Measurements from ENCODE around the gene LRRC37A. TPM values are rescaled to one million over a fixed set of nuclear protein-coding genes. Genes with fewer than 3 reads are reported as not detected.
"Not testable (repeated sequence)": the region's sequence is repeated elsewhere in the genome, so short reads cannot be mapped to it uniquely, and the experiment has no call there.

LRRC37A gene
- total RNA-seq, 1 donor from 2014 or later = 12.3 TPM

DNA sequence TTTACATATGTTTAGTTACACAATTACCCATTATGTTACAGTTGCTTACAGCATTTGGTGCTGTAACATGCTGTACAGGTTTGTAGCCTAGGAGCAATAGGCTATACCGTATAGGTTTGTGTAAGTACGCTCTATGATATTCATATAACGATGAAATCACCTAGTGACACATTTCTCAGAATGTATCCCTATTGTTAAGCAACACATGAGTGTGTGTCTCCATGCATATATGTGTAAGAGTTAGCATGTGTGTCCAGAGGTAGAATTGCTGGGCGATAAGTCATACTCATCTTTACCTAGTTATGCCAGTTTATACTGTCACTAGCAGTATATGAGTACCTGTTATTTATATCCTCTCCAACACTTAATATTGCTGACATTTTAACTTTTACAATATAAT lies 88.2 kb downstream of the LRRC37A start:
- ATAC-seq (ENCODE audit: low read depth) = peak; percentile 20
- H3K27me3 Mint-ChIP-seq; H3K36me3 Mint-ChIP-seq (ENCODE audit: low read depth); H3K27ac Mint-ChIP-seq; H3K4me3 Mint-ChIP-seq; H3K4me1 Mint-ChIP-seq; CTCF ChIA-PET; H3K9me3 Mint-ChIP-seq; POLR2A ChIA-PET; intact Hi-C loops (cut with micrococcal nuclease); DNase-seq: not testable (repeated sequence)

GRCh38 chr17:46385491-46385890 lies 90.6 kb downstream of the LRRC37A start:
- ATAC-seq (ENCODE audit: low read depth) = peak; percentile 74
- H3K4me3 Mint-ChIP-seq; H3K9me3 Mint-ChIP-seq; intact Hi-C loops (cut with micrococcal nuclease); H3K27me3 Mint-ChIP-seq; H3K36me3 Mint-ChIP-seq (ENCODE audit: low read depth); DNase-seq; CTCF ChIA-PET; H3K4me1 Mint-ChIP-seq; POLR2A ChIA-PET; H3K27ac Mint-ChIP-seq: not testable (repeated sequence)

Other genes with a start within 250 kb of the LRRC37A start
- 127 and 152 TPM in 2 replicates for gene KANSL1, start 101.7 kb upstream of the LRRC37A start, total RNA-seq
- 35.7 and 43.3 TPM in 2 replicates for gene ARL17B, start 66.6 kb downstream of the LRRC37A start, total RNA-seq
- gene LRRC37A2, start 217.3 kb downstream of the LRRC37A start, total RNA-seq = 23.5 and 31.2 TPM in 2 replicates